Measurements from ENCODE around the gene RBKS. TPM values are rescaled to one million over a fixed set of nuclear protein-coding genes. Genes with fewer than 3 reads are reported as not detected.

Gene RBKS
- 1.8 and 4.2 TPM in 2 replicates for total RNA-seq

DNA sequence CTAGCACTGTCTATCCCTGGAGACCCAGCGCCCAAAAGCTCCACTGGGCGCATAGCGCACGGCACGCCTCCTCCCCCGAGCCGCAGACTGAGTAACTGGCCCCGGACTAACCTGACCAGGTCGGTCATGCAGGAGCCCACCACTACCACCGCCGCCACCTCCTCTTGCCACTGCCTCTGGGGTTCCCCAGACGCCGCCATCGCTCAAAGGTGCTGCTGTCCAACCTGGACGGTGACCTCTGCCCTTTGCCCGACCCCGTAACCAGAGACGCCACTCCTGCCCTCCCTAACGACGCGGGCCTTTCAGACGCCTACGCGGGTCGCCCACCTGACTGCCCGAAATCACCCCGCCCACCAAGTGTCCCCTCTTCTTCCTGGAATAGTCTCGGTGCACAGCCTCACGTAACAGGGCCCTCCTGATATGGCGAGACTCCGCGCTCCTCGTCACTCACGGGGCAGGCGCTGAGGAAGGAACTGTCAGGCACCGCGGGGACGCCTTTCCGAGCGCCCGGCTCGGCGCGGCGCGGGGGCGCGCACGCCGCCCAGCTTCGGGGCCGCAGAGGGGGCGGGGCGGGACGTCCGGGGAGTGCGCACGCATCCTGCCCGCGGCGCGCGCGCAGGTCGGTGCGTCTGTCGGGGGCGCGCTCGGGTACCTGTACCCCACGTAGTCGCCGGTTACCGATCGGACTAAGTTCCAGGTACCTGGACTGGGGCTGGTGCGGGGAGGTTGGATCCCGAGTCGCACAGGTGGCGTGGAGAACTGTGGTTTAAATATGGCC, at the start of gene RBKS, which contains the start of gene BABAM2:
Gene RBKS, minus strand, starts transcription at position 242 of the 778 bp plus-strand sequence. Its CDS starts 42 bp downstream, at position 200.
Gene BABAM2, plus strand, starts transcription at position 584 of the 778 bp plus-strand sequence. CDS start 3,828 bp downstream, outside the sequence.
- Histone ChIP-seq H3K27me3 (ENCODE audit: control insufficient read depth, insufficient read depth, low read length) (no peaks in the 10 kb centered on the region), H3K4me3 (ENCODE audit: low read depth, low read length) (peak within 1 kb of the TSS; percentile 85), H3K36me3 (ENCODE audit: control insufficient read depth, insufficient read depth, low read length) (no peaks in the 10 kb centered on the region)
- TF ChIP-seq, protein P1, sequence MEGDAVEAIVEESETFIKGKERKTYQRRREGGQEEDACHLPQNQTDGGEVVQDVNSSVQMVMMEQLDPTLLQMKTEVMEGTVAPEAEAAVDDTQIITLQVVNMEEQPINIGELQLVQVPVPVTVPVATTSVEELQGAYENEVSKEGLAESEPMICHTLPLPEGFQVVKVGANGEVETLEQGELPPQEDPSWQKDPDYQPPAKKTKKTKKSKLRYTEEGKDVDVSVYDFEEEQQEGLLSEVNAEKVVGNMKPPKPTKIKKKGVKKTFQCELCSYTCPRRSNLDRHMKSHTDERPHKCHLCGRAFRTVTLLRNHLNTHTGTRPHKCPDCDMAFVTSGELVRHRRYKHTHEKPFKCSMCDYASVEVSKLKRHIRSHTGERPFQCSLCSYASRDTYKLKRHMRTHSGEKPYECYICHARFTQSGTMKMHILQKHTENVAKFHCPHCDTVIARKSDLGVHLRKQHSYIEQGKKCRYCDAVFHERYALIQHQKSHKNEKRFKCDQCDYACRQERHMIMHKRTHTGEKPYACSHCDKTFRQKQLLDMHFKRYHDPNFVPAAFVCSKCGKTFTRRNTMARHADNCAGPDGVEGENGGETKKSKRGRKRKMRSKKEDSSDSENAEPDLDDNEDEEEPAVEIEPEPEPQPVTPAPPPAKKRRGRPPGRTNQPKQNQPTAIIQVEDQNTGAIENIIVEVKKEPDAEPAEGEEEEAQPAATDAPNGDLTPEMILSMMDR (IDR thresholded peaks at IDR 0.05; ENCODE audit: insufficient read depth, low read length, poor library complexity, severe bottlenecking) = no peak
- DNase-seq (ENCODE audit: low read depth) = peak; percentile 51

DNA sequence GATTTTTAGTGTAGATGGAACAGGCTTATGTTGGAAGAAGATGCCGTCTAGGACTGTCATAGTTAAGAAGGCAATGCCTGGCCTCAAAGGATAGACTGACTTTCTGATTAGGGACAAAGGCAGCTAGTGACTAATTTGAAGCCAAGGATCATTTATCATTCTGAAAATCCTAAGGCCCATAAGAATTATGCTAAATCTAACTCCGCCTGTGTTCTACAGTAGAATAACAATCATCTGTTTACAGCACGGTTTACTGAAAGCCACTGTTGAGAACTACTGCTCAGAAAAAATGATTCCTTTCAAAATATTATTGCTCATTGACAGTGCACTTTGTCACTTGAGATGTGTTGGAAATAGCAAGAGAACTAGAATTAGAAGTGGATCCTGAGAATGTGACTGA, 44.8 kb upstream of the RBKS start:
- no peak for DNase-seq (ENCODE audit: low read depth)
- TF ChIP-seq, protein P1 (IDR thresholded peaks at IDR 0.05; ENCODE audit: insufficient read depth, low read length, poor library complexity, severe bottlenecking) = no peak
- Histone ChIP-seq H3K36me3 (ENCODE audit: control insufficient read depth, insufficient read depth, low read length) (no peaks in the 10 kb centered on the region), H3K4me3 (ENCODE audit: low read depth, low read length) (no peak overlapping the region), H3K27me3 (ENCODE audit: control insufficient read depth, insufficient read depth, low read length) (no peaks in the 10 kb centered on the region)

DNA sequence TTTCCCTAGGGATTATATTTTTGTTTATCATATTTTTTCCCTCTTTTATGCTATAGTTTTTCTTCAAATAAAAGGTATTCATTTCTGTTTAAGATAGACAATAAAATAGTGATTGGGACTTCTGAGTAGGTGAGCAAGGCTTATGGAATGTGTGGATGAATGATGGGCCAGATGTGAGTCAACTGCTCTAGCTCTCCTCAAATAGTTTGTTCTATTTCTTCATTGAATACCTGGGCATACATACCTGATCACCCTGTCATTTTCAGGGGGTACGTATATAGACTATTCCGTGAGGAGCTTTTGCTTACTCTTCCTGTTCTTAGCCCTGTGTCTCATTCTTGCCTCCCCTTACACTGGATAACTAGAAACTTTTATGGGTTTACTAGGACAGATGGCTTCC, 42.2 kb upstream of the RBKS start:
- TF ChIP-seq, protein P1 (IDR thresholded peaks at IDR 0.05; ENCODE audit: insufficient read depth, low read length, poor library complexity, severe bottlenecking) = no peak
- Histone ChIP-seq H3K4me3 (ENCODE audit: low read depth, low read length) (no peak overlapping the region), H3K36me3 (ENCODE audit: control insufficient read depth, insufficient read depth, low read length) (no peaks in the 10 kb centered on the region), H3K27me3 (ENCODE audit: control insufficient read depth, insufficient read depth, low read length) (no peaks in the 10 kb centered on the region)
- peak; percentile 82 for DNase-seq (ENCODE audit: low read depth)

DNA sequence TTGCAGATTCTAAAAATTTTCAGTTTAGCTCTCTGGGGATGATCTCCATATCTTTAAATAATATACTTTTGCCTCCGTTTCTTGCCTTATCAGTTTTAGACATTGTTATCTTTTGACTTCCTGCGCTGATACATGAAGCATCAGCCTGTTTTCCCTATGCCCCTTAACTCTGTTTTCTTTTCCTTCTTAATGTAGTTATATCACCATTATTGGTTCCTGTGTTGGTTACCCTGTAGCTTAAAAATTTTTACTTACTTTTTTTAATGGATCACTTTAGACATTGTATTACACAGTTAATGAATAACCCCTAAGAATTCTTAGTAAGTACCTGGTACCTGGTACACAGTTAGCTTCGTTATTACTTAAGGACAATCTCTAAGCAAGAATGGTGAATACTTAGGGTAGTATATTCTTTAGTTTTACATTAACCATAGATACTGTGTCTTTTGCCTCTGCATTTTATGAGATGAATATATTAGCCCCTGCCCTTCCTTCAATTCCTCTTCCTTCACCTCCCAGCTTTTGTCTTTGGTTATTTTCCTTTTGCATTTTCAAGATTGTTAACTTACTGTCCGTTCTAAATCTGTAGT, 41.3 kb upstream of the RBKS start:
- H3K27me3 ChIP-seq (ENCODE audit: control insufficient read depth, insufficient read depth, low read length) = no peaks in the 10 kb centered on the region
- no peak for DNase-seq (ENCODE audit: low read depth)
- TF ChIP-seq, protein P1 (IDR thresholded peaks at IDR 0.05; ENCODE audit: insufficient read depth, low read length, poor library complexity, severe bottlenecking) = no peak
- no peaks in the 10 kb centered on the region for H3K36me3 ChIP-seq (ENCODE audit: control insufficient read depth, insufficient read depth, low read length)
- no peak overlapping the region for H3K4me3 ChIP-seq (ENCODE audit: low read depth, low read length)

DNA sequence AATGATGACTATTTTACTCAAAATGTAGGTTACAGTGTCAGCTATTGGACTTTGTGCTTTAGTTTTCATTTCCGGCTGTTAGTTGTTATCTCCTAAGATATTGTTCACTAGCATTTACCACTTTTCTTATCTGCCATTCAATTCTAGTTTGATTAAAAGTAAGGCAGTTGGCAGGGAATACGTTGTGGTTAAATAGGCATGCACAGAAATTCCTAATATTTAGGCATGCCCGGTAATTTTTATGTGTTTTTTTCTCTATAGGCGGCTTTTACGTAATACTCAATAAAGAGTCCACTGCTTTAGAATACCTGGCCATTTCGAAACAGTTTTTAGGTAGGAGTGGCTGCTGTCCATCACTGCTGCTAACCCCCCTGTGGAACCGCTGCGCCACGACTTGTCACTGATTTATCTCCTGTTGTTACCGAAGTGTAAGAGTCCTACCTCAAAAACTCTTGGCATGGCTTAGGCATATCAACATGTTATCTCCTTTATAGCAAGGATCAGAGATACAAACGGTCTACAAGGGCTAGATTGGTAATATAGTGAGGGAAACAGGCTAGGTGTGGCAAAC, 39.8 kb upstream of the RBKS start:
- no peaks in the 10 kb centered on the region for H3K27me3 ChIP-seq (ENCODE audit: control insufficient read depth, insufficient read depth, low read length)
- TF ChIP-seq, protein P1 (IDR thresholded peaks at IDR 0.05; ENCODE audit: insufficient read depth, low read length, poor library complexity, severe bottlenecking) = no peak
- no peak overlapping the region for H3K4me3 ChIP-seq (ENCODE audit: low read depth, low read length)
- H3K36me3 ChIP-seq (ENCODE audit: control insufficient read depth, insufficient read depth, low read length) = no peaks in the 10 kb centered on the region
- no peak for DNase-seq (ENCODE audit: low read depth)
